Lung (tissue), 12 donors: ENCODE results near the gene ZNF274. TPM values are rescaled to one million over a fixed set of nuclear protein-coding genes. Genes with fewer than 3 reads are reported as not detected.

Experiments used
- ATAC-seq: fragments of 200-7000 bp; cut with Tn5 transposase; one replicate; pipeline ENCODE4 v1.9.1; 2020; ENCODE audit warnings: moderate number of reproducible peaks; ENCODE audit not compliant: insufficient read depth, low FRiP score
- DNase-seq, 3 donors: peaks; one replicate each; pipeline ENCODE4 v3.0.0-alpha.2; 2013 to 2017
- H3K27ac ChIP-seq, 2 donors: one replicate each; pipeline ENCODE4 v1.5.1; 2013; ENCODE audit warnings: mild to moderate bottlenecking in 2 of 2, moderate library complexity in 2 of 2, control low read depth in 1 of 2, inconsistent platforms in 1 of 2, low read depth in 1 of 2, low read length in 1 of 2
- H3K27me3 ChIP-seq, 3 donors: one replicate each; pipeline ENCODE4 v1.5.1; 2013; ENCODE audit warnings: low read length in 2 of 3; ENCODE audit not compliant: control insufficient read depth in 3 of 3, insufficient read depth in 3 of 3
- H3K36me3 ChIP-seq, 4 donors: one replicate each; pipeline ENCODE4 v1.5.1; 2013; ENCODE audit warnings: low read length in 4 of 4, mild to moderate bottlenecking in 1 of 4, moderate library complexity in 1 of 4; ENCODE audit not compliant: control insufficient read depth in 4 of 4, insufficient read depth in 4 of 4
- H3K4me1 ChIP-seq, 5 donors: one replicate each; pipeline ENCODE4 v1.5.1; 2013; ENCODE audit warnings: low read length in 5 of 5, mild to moderate bottlenecking in 2 of 5, moderate library complexity in 1 of 5; ENCODE audit not compliant: control insufficient read depth in 5 of 5, insufficient read depth in 5 of 5
- H3K4me3 ChIP-seq: one replicate; pipeline ENCODE4 v1.5.1; 2013; ENCODE audit warnings: mild to moderate bottlenecking, control low read depth, moderate library complexity
- H3K9ac ChIP-seq, 2 donors: one replicate each; pipeline ENCODE4 v1.5.1; 2013; ENCODE audit warnings: low read length in 2 of 2, control low read depth in 1 of 2; ENCODE audit not compliant: insufficient read depth in 1 of 2
- H3K9me3 ChIP-seq, 4 donors: one replicate each; pipeline ENCODE4 v1.5.1; 2013; ENCODE audit warnings: low read length in 3 of 4, mild to moderate bottlenecking in 1 of 4, moderate library complexity in 1 of 4; ENCODE audit not compliant: control insufficient read depth in 4 of 4, insufficient read depth in 3 of 4
- WGBS, 2 donors: extraction: QIAGEN DNeasy Blood & Tissue Kit; methylation state at CpG; one replicate each; pipeline ENCODE4 v1.1.7; 2013; 5-methylcytosine and 5-hydroxymethylcytosine counted together
- polyA plus RNA-seq, 2 donors: library from polyadenylated mRNA; stranded (reverse); fragments of 200-250 nt; gene quantifications; one replicate each; pipeline ENCODE4 v1.2.1, GENCODE V29; 2013
- total RNA-seq, 2 donors: library from RNA; depleted of rRNA in 1 of 2; stranded (reverse); fragments of >200 nt in 1 of 2; gene quantifications; one replicate each; pipeline ENCODE4 v1.2.1, GENCODE V29; 2014 to 2021
- TF ChIP-seq, protein P1 (sequence below): IDR thresholded peaks from 2 replicates; pipeline ENCODE4 v1.5.1; 2012; ENCODE audit warnings: mild to moderate bottlenecking; ENCODE audit errors: control extremely low read depth, extremely low read depth
- donor health status: control.
- donor health status: control.
- donor health status: Bipolar disorder and iron deficiency.
- donor health status: healthy.
- donor health status: DM: yes; HTN: yes; CAD: no.

Gene ZNF274
- total and polyA plus RNA-seq, 4 donors = 10.2 to 29.6 (median 26.0) TPM

DNA sequence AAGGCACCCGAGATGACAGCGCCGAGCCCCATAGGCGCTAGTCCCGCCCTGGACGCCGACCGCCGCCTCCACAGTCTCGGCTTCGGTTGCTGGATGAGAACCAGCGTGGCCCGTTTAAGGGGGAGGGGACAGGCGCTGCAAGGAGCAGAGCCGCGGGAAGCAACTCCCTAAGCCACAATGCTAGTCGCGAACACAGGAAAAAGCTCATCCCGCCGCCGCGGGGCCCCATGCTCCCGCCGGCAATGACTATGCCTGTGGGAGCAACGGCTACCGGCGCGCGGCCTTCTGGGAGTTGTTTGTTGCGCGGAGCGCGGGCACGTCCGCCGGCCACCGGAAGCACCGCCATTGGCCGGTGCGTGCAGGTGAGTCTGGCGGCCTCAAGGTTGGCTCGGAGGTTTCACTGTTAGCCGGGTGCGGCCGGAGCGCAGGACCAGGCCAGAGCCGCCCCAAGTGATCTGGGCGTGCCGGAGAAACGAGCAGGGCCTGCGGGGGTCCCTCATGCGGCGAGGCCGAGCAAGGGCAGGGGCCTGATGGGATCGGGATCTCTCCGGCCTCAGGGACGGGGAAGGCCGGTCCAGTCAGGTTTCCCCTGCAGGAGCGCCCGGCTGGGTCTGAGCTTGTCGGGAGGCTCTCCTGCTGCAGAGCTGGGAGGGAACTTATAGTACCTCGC lies 45.9 kb downstream of the ZNF274 start, which contains the start of gene ZNF544:
TSS of gene ZNF544 (plus strand) at position 330 of the 670 bp plus-strand sequence. CDS start 15,110 bp downstream, outside the sequence.
- ATAC-seq = peak; percentile 94
- peaks cover 0 to 36% (median 16%) of the 10 kb centered on the region in 4 donors for H3K9me3 ChIP-seq
- WGBS, 2 donors = 0 to 1% methylated on average over 58 to 62 of the region's 62 CpGs
- peak; percentile 85 to 88 (median 87) for DNase-seq
- peak within 1 kb of the TSS; percentile 65 to 86 for H3K27ac ChIP-seq
- peak within 1 kb of the TSS; percentile 63 for H3K4me3 ChIP-seq
- H3K9ac ChIP-seq = peak within 1 kb of the TSS; percentile 75
- TF ChIP-seq, protein P1, sequence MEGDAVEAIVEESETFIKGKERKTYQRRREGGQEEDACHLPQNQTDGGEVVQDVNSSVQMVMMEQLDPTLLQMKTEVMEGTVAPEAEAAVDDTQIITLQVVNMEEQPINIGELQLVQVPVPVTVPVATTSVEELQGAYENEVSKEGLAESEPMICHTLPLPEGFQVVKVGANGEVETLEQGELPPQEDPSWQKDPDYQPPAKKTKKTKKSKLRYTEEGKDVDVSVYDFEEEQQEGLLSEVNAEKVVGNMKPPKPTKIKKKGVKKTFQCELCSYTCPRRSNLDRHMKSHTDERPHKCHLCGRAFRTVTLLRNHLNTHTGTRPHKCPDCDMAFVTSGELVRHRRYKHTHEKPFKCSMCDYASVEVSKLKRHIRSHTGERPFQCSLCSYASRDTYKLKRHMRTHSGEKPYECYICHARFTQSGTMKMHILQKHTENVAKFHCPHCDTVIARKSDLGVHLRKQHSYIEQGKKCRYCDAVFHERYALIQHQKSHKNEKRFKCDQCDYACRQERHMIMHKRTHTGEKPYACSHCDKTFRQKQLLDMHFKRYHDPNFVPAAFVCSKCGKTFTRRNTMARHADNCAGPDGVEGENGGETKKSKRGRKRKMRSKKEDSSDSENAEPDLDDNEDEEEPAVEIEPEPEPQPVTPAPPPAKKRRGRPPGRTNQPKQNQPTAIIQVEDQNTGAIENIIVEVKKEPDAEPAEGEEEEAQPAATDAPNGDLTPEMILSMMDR = no peak
- peaks cover 0 to 12% (median 6%) of the 10 kb centered on the region in 5 donors for H3K4me1 ChIP-seq
- H3K27me3 ChIP-seq = no peaks in the 10 kb centered on the region
- H3K36me3 ChIP-seq = peaks cover 5 to 40% (median 29%) of the 10 kb centered on the region in 4 donors

DNA sequence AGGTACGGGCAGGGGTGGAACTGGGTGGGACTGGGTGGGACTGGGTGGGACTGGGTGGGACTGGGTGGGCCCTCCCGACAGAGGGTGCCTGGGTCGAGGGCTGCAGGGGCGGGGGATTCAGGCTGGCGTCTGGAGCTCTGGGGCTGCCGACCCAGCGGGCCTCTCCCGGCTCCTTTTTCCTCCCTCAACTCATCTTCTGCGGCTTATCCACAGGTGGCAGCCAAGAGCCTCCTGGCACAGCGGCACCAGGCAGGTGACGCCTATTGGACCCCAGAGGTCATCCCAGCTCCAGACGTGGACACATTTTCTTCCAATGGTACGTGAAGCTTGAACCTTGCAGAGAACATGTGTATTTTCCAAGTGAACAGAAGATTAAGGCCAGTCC lies 46.4 kb downstream of the ZNF274 start:
- TF ChIP-seq, protein P1 = no peak
- ATAC-seq = no peak
- peak; percentile 31 to 56 (median 41) for DNase-seq
- Histone ChIP-seq H3K36me3 (peaks cover 5 to 44% (median 34%) of the 10 kb centered on the region in 4 donors), H3K9ac (peak overlapping the region in 1 of 2 donors; percentile 75), H3K9me3 (peaks cover 0 to 40% (median 18%) of the 10 kb centered on the region in 4 donors), H3K27me3 (no peaks in the 10 kb centered on the region), H3K4me1 (peaks cover 0 to 12% (median 6%) of the 10 kb centered on the region in 5 donors), H3K27ac (peak overlapping the region; percentile 65 to 86), H3K4me3 (peak overlapping the region; percentile 63)
- 18 to 27% methylated on average over 13 of the region's 13 CpGs for WGBS, 2 donors

DNA sequence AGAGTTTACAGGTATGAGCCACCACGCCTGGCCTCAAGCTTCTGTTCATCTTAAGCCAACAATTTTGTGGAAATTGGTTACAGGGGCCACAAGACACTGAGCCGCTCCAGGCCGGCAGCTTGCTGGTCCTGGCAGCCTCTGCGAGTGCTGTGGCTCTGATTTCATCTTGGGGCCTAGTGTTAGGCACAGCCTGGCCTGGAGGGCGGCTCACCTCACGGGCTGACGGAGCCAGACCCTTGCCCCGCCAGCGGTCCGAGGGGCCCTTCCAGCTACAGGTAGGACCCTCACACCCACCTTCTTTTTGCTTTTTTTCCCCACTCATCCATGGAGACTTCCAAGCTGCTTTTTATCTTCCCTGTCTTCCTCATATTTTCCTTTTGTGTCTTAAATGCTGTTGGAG lies 54.5 kb downstream of the ZNF274 start:
- TF ChIP-seq, protein P1 = no peak
- DNase-seq = no peak
- 98% methylated on average over 10 of the region's 10 CpGs for WGBS, 2 donors

More for the DNA sequence above, 54.5 kb downstream of the ZNF274 start:
- Histone ChIP-seq H3K9me3 (peaks cover 4 to 64% (median 25%) of the 10 kb centered on the region in 4 donors), H3K27me3 (no peaks in the 10 kb centered on the region), H3K4me1 (no peaks in the 10 kb centered on the region), H3K9ac (no peak overlapping the region), H3K27ac (no peak overlapping the region), H3K4me3 (no peak overlapping the region), H3K36me3 (peaks cover 21 to 80% (median 54%) of the 10 kb centered on the region in 4 donors)
- ATAC-seq = no peak
